MM.1S (cell line): Measurements from ENCODE around the gene SYTL2.

ENCODE experiments used
- DNase-seq: peaks from one replicate; pipeline ENCODE4 v3.0.0-alpha.2; 2015
- H2AFZ ChIP-seq: fragments of 300-600 bp; sonication (generic); 2 replicates; pipeline ENCODE4 v1.6.0; 2016; ENCODE audit warnings: antibody characterized with exemption, low read length
- H3F3A ChIP-seq: fragments of 300-600 bp; sonication (generic); 2 replicates; pipeline ENCODE4 v1.6.1; 2016; ENCODE audit warnings: mild to moderate bottlenecking, antibody characterized with exemption, low read length, moderate library complexity, mixed read lengths; ENCODE audit not compliant: insufficient read depth
- H3K27ac ChIP-seq: fragments of 300-600 bp; sonication (generic); 2 replicates; pipeline ENCODE4 v1.5.1; 2016; ENCODE audit warnings: mild to moderate bottlenecking, low read length
- H3K27me3 ChIP-seq: fragments of 300-600 bp; sonication (generic); replicated peaks from 2 replicates; pipeline ENCODE4 v1.6.0; 2016; ENCODE audit warnings: low read length; ENCODE audit not compliant: insufficient read depth
- H3K36me3 ChIP-seq: fragments of 300-600 bp; sonication (generic); replicated peaks from 2 replicates; pipeline ENCODE4 v1.6.1; 2016; ENCODE audit warnings: mild to moderate bottlenecking, low read length, mixed read lengths; ENCODE audit not compliant: insufficient read depth
- H3K4me1 ChIP-seq: fragments of 300-600 bp; sonication (generic); 2 replicates; pipeline ENCODE4 v1.6.1; 2016; ENCODE audit warnings: low read length, mixed read lengths
- H3K4me2 ChIP-seq: fragments of 300-600 bp; sonication (generic); 2 replicates; pipeline ENCODE4 v1.6.0; 2016; ENCODE audit warnings: low read depth, low read length
- H3K4me3 ChIP-seq: fragments of 300-600 bp; sonication (generic); 2 replicates; pipeline ENCODE4 v1.5.1; 2016; ENCODE audit warnings: low read length, mixed read lengths
- H3K79me2 ChIP-seq: fragments of 300-600 bp; sonication (generic); 2 replicates; pipeline ENCODE4 v1.6.1; 2016; ENCODE audit warnings: mixed run types, low read length, mixed read lengths
- H3K9ac ChIP-seq: fragments of 300-600 bp; sonication (generic); 2 replicates; pipeline ENCODE4 v1.6.1; 2016; ENCODE audit warnings: low read length, mixed read lengths
- H3K9me2 ChIP-seq: fragments of 300-600 bp; sonication (generic); replicated peaks from 2 replicates; pipeline ENCODE4 v1.6.1; 2016; ENCODE audit warnings: mild to moderate bottlenecking, low read length, mixed read lengths; ENCODE audit not compliant: insufficient read depth
- H3K9me3 ChIP-seq: fragments of 300-600 bp; sonication (generic); replicated peaks from 2 replicates; pipeline ENCODE4 v1.6.1; 2016; ENCODE audit warnings: mild to moderate bottlenecking, low read length, mixed read lengths; ENCODE audit not compliant: insufficient read depth
- H4K20me1 ChIP-seq: fragments of 300-600 bp; sonication (generic); 2 replicates; pipeline ENCODE4 v1.6.1; 2016; ENCODE audit warnings: mild to moderate bottlenecking, low read length, moderate library complexity, mixed read lengths; ENCODE audit not compliant: insufficient read depth
- EZH2 ChIP-seq: fragments of 300-600 bp; sonication (generic); optimal IDR thresholded peaks from 2 replicates; pipeline ENCODE3; 2017; ENCODE audit warnings: low read depth, mild to moderate bottlenecking, antibody characterized with exemption, low read length, mixed read lengths
- EZH2phosphoT487 ChIP-seq: fragments of 300-600 bp; sonication (generic); IDR thresholded peaks from 2 replicates; pipeline ENCODE4 v1.6.1; 2018; ENCODE audit warnings: antibody characterized with exemption, low read length
- TF ChIP-seq, protein P1 (sequence below): fragments of 300-600 bp; sonication (generic); IDR thresholded peaks from 2 replicates; pipeline ENCODE4 v1.5.1; 2016; ENCODE audit warnings: antibody characterized with exemption, low read length, mixed read lengths

SYTL2 gene

DNA sequence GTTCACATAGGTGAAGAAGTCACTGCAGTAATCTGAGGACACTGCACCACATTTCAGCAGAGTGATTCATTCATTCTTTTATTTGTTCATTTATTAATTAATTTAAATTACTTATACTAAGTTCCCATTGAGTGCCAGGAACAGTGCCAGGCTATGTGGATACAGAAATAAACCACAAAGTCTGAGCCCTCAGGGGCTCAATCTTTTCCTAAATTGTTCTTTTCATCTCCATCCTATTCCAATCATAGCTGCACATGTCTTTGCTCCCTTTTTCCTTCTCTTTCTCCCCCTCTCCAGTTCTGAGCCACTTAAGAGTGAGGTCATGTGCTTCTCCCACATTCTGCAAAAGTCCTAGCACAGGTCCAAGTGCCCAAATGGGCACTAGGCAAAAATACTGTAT, 4.9 kb downstream of the SYTL2 start:
- Histone ChIP-seq H3K27ac (no peak overlapping the region), H3K4me2 (no peak overlapping the region), H2AFZ (no peak overlapping the region), H3K4me1 (peaks cover 29% of the 10 kb centered on the region), H3K79me2 (no peaks in the 10 kb centered on the region), H3K9ac (no peak overlapping the region), H3K36me3 (no peaks in the 10 kb centered on the region), H3K9me3 (no peaks in the 10 kb centered on the region), H3K4me3 (no peak overlapping the region), H3K9me2 (no peaks in the 10 kb centered on the region), H3K27me3 (no peaks in the 10 kb centered on the region), H4K20me1 (no peaks in the 10 kb centered on the region), H3F3A (peaks cover 5% of the 10 kb centered on the region; the same call in 1 of the 2 replicates)
- TF ChIP-seq EZH2 (no peak), EZH2phosphoT487 (no peak)
- TF ChIP-seq, protein P1, sequence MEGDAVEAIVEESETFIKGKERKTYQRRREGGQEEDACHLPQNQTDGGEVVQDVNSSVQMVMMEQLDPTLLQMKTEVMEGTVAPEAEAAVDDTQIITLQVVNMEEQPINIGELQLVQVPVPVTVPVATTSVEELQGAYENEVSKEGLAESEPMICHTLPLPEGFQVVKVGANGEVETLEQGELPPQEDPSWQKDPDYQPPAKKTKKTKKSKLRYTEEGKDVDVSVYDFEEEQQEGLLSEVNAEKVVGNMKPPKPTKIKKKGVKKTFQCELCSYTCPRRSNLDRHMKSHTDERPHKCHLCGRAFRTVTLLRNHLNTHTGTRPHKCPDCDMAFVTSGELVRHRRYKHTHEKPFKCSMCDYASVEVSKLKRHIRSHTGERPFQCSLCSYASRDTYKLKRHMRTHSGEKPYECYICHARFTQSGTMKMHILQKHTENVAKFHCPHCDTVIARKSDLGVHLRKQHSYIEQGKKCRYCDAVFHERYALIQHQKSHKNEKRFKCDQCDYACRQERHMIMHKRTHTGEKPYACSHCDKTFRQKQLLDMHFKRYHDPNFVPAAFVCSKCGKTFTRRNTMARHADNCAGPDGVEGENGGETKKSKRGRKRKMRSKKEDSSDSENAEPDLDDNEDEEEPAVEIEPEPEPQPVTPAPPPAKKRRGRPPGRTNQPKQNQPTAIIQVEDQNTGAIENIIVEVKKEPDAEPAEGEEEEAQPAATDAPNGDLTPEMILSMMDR: no peak
- no peak for DNase-seq

DNA sequence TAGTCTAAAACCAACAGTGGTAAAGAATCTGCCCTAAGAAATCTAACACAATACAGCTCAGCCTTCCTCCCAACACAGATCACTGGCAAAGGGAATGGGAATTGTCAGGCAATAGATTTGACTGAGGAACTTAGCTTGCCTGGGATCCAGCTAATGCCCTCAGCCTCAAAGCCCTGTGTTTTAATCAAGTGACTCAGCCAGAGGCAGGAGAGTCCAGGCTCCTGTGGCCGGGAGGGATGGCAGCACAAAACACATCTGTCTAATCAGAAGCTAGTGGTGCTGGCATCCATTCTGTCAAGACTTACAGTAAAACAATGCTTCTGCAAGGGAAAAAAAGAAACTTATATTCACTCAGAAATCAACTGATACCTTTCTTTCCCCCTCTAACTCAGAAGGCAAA, 5.6 kb downstream of the SYTL2 start:
- Histone ChIP-seq H3K79me2 (no peaks in the 10 kb centered on the region), H3K9me3 (no peaks in the 10 kb centered on the region), H3K27me3 (no peaks in the 10 kb centered on the region), H3K9me2 (no peaks in the 10 kb centered on the region), H3F3A (peaks cover 11% of the 10 kb centered on the region; the same call in 1 of the 2 replicates), H2AFZ (no peak overlapping the region), H3K4me2 (no peak overlapping the region), H3K4me1 (peaks cover 31% of the 10 kb centered on the region), H3K9ac (no peak overlapping the region), H4K20me1 (no peaks in the 10 kb centered on the region), H3K4me3 (no peak overlapping the region), H3K36me3 (no peaks in the 10 kb centered on the region), H3K27ac (no peak overlapping the region)
- no peak for DNase-seq
- TF ChIP-seq EZH2phosphoT487 (no peak), EZH2 (no peak)
- TF ChIP-seq, protein P1: no peak

DNA sequence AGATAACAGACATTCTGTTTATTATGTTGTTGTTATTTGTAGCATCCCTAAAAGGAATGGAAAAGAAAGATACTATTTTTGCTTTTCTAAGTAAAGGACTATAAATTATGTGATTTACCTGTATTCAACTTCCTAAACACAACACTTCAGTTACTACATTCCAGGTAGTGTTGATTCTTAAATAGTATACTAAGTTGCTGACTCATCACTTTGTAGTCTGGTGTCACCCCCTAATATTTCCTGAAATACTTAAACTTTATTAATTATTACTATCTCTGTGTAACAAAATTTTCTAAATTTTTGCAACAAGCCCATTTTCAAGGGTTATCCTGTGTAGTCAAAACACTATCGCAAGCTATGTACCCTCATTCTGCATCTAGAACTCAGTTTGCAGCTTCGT, 7.0 kb downstream of the SYTL2 start:
- H3K4me1 ChIP-seq: peaks cover 34% of the 10 kb centered on the region
- no peak for TF ChIP-seq EZH2
- TF ChIP-seq, protein P1: no peak
- no peak for TF ChIP-seq EZH2phosphoT487
- H3K9ac ChIP-seq: no peak overlapping the region
- H2AFZ ChIP-seq: no peak overlapping the region
- H3K79me2 ChIP-seq: no peaks in the 10 kb centered on the region
- peaks cover 13% of the 10 kb centered on the region; the same call in 1 of the 2 replicates for H3F3A ChIP-seq
- H3K27ac ChIP-seq: no peak overlapping the region
- no peak for DNase-seq
- no peaks in the 10 kb centered on the region for H3K9me2 ChIP-seq
- H3K4me3 ChIP-seq: no peak overlapping the region
- H4K20me1 ChIP-seq: no peaks in the 10 kb centered on the region
- H3K36me3 ChIP-seq: no peaks in the 10 kb centered on the region
- no peaks in the 10 kb centered on the region for H3K9me3 ChIP-seq
- no peaks in the 10 kb centered on the region for H3K27me3 ChIP-seq
- no peak overlapping the region for H3K4me2 ChIP-seq

DNA sequence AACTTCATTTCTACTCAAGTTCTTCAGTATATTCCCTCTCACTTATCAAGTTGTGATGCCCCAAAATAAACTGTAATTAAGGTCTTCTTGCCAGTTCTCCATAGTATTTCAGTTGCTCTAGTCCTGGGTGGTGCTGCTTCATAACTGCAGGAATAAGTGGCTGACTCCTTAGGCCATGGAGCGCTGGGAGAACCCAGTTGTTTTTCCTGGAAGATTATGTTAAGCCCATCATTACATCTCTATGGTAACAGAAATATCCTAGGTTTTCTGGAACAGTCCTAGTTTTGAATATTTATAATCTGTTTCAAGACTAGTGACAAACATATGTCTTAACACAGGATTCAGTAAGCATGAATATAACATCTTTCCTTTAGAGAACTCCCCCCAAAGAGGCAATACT, 7.6 kb downstream of the SYTL2 start:
- TF ChIP-seq, protein P1: no peak
- TF ChIP-seq EZH2phosphoT487: no peak
- TF ChIP-seq EZH2: no peak
- peaks cover 13% of the 10 kb centered on the region; the same call in 1 of the 2 replicates for H3F3A ChIP-seq
- no peaks in the 10 kb centered on the region for H3K9me2 ChIP-seq
- H3K4me2 ChIP-seq: no peak overlapping the region
- H3K27ac ChIP-seq: no peak overlapping the region
- H3K79me2 ChIP-seq: no peaks in the 10 kb centered on the region
- no peaks in the 10 kb centered on the region for H4K20me1 ChIP-seq
- H3K4me1 ChIP-seq: peaks cover 36% of the 10 kb centered on the region
- no peaks in the 10 kb centered on the region for H3K27me3 ChIP-seq
- no peak for DNase-seq
- no peak overlapping the region for H3K4me3 ChIP-seq
- no peaks in the 10 kb centered on the region for H3K36me3 ChIP-seq
- no peak overlapping the region for H3K9ac ChIP-seq
- H2AFZ ChIP-seq: no peak overlapping the region
- H3K9me3 ChIP-seq: no peaks in the 10 kb centered on the region
